ENCODE data around the gene EFNA4. TPM values are rescaled to one million over a fixed set of nuclear protein-coding genes. Genes with fewer than 3 reads are reported as not detected.

EFNA4 gene
- total RNA-seq, 1 experiment from 2014 or later: 11.8 TPM

GRCh38 chr1:155076371-155076770 lies 12.8 kb downstream of the EFNA4 start:
- Histone ChIP-seq H2BK15ac (ENCODE audit: low read depth, low read length) (no peak overlapping the region), H2BK5ac (ENCODE audit: insufficient read length, low read length) (no peak overlapping the region), H3K4me2 (ENCODE audit: insufficient read depth, insufficient read length, low read length) (no peak overlapping the region), H3K4ac (ENCODE audit: low read depth, low read length) (no peak overlapping the region), H2AFZ (ENCODE audit: low read length) (no peak overlapping the region), H3K79me2 (ENCODE audit: insufficient read depth, low read length) (no peaks in the 10 kb centered on the region), H3K9ac (ENCODE audit: extremely low read depth, insufficient read length, low read length) (no peak overlapping the region), H4K8ac (replicated peaks; ENCODE audit: insufficient read length, low read depth, low read length) (no peak overlapping the region), H3K14ac (ENCODE audit: insufficient read depth, low read length) (no peak overlapping the region), H3K79me1 (ENCODE audit: insufficient read depth, low read depth, low read length, poor library complexity, severe bottlenecking) (no peaks in the 10 kb centered on the region), H3K23ac (ENCODE audit: insufficient read length, low read depth, low read length) (no peak overlapping the region), H4K91ac (ENCODE audit: insufficient read length, low read depth, low read length) (no peak overlapping the region), H2AK5ac (ENCODE audit: insufficient read length, low read length) (no peak overlapping the region), H4K20me1 (ENCODE audit: control insufficient read depth, insufficient read depth, insufficient read length) (no peaks in the 10 kb centered on the region), H2BK120ac (ENCODE audit: low read depth, low read length, poor library complexity, severe bottlenecking) (no peak overlapping the region), H4K5ac (ENCODE audit: insufficient read length, low read depth, low read length) (no peak overlapping the region), H3K27ac (ENCODE audit: insufficient read length, low read depth, low read length) (no peak overlapping the region), H3K27me3 (ENCODE audit: insufficient read depth, low read length) (peaks cover 23% of the 10 kb centered on the region), H3K18ac (ENCODE audit: insufficient read length, low read depth, low read length) (no peak overlapping the region), H2BK12ac (ENCODE audit: insufficient read length, low read depth, low read length) (no peak overlapping the region), H3K4me1 (ENCODE audit: insufficient read depth, low read length) (peaks cover 3% of the 10 kb centered on the region; the same call in 1 of the 2 replicates), H3K9me3 (ENCODE audit: control insufficient read depth, low read depth, low read length) (no peaks in the 10 kb centered on the region), H3K23me2 (ENCODE audit: insufficient read length, low read depth, low read length, poor library complexity, severe bottlenecking) (peaks cover 18% of the 10 kb centered on the region), H3T11ph (ENCODE audit: low read length) (no peak overlapping the region), H3K56ac (ENCODE audit: insufficient read length, low read depth, low read length) (no peak overlapping the region), H2BK20ac (ENCODE audit: low read depth, low read length, poor library complexity, severe bottlenecking) (no peak overlapping the region)
- no peak overlapping the region for H3K4me3 Mint-ChIP-seq
- no CpG with 5 or more reads among the region's 1 CpG for WGBS (ENCODE audit: extremely low coverage, insufficient read length, low lambda C conversion rate)
- H3K27ac Mint-ChIP-seq: no peak overlapping the region
- DNase-seq: no peak
- peaks cover 38 to 54% of the 10 kb centered on the region in 2 experiments for H3K4me1 Mint-ChIP-seq
- H3K27me3 Mint-ChIP-seq (ENCODE audit: low read depth): peaks cover 89% of the 10 kb centered on the region
- TF ChIP-seq CTCF (conservative IDR thresholded peaks at IDR 0.05): no peak
- peaks cover 0 to 3% of the 10 kb centered on the region in 2 experiments; a peak in 1 of 5 replicates for H3K9me3 Mint-ChIP-seq
- H3K36me3 Mint-ChIP-seq (ENCODE audit: insufficient read depth in 1 of 3, low read depth in 3 of 3): no peaks in the 10 kb centered on the region; a peak in 1 of 7 replicates

Data from H9 (cell line).